HG03558 (cell line): ENCODE results near the gene PANX2.
"Not testable (repeated sequence)": the region's sequence is repeated elsewhere in the genome, so short reads cannot be mapped to it uniquely, and the experiment has no call there.

Source experiments
- ATAC-seq: cut with Tn5 transposase; IDR thresholded peaks from one replicate; pipeline ENCODE4 v1.9.1; 2021; ENCODE audit warnings: moderate number of reproducible peaks; ENCODE audit not compliant: unreplicated experiment; ENCODE audit errors: extremely low read depth

The PANX2 gene

GRCh38 chr22:50170453-50171318, at the start of gene PANX2:
Gene PANX2, plus strand, starts transcription at chr22:50170731. Its CDS starts 0 bp downstream, at chr22:50170731.
- no peak for ATAC-seq

GRCh38 chr22:50121202-50121740, 49.3 kb upstream of the PANX2 start:
- no peak for ATAC-seq

GRCh38 chr22:50123119-50123518, 47.4 kb upstream of the PANX2 start:
- no peak for ATAC-seq

GRCh38 chr22:50125029-50125428, 45.5 kb upstream of the PANX2 start:
- ATAC-seq = no peak

- ATAC-seq = no peak
These were observed 41.3 kb upstream of the PANX2 start for GRCh38 chr22:50129121-50129736.

GRCh38 chr22:50131894-50132293, 38.6 kb upstream of the PANX2 start:
- no peak for ATAC-seq

- ATAC-seq = no peak
These were observed 36.0 kb upstream of the PANX2 start for GRCh38 chr22:50134481-50134880.

- no peak for ATAC-seq
These were observed 33.9 kb upstream of the PANX2 start for GRCh38 chr22:50136581-50137015.

- ATAC-seq = not testable (repeated sequence)
These were observed 33.3 kb upstream of the PANX2 start for GRCh38 chr22:50137277-50137676.

- ATAC-seq = no peak
These were observed 32.5 kb upstream of the PANX2 start for GRCh38 chr22:50138041-50138440.

- no peak for ATAC-seq
These were observed 31.5 kb upstream of the PANX2 start for GRCh38 chr22:50138988-50139387.

GRCh38 chr22:50139843-50140415, 30.6 kb upstream of the PANX2 start:
- no peak for ATAC-seq

GRCh38 chr22:50140615-50141014, 29.9 kb upstream of the PANX2 start:
- no peak for ATAC-seq

GRCh38 chr22:50141462-50141861, 29.1 kb upstream of the PANX2 start:
- no peak for ATAC-seq

GRCh38 chr22:50141891-50142363, 28.6 kb upstream of the PANX2 start:
- no peak for ATAC-seq

- no peak for ATAC-seq
These were observed 27.4 kb upstream of the PANX2 start for GRCh38 chr22:50143096-50143495.

GRCh38 chr22:50144005-50144614, 26.4 kb upstream of the PANX2 start:
- no peak for ATAC-seq

- ATAC-seq = no peak
These were observed 24.7 kb upstream of the PANX2 start for GRCh38 chr22:50145721-50146438.

- ATAC-seq = no peak
These were observed 23.9 kb upstream of the PANX2 start for GRCh38 chr22:50146439-50147238.
